Measurements from ENCODE around the gene PDGFB.
A peak's percentile ranks its signal among the peaks of the same experiment; 100 is the strongest.

PDGFB gene

DNA sequence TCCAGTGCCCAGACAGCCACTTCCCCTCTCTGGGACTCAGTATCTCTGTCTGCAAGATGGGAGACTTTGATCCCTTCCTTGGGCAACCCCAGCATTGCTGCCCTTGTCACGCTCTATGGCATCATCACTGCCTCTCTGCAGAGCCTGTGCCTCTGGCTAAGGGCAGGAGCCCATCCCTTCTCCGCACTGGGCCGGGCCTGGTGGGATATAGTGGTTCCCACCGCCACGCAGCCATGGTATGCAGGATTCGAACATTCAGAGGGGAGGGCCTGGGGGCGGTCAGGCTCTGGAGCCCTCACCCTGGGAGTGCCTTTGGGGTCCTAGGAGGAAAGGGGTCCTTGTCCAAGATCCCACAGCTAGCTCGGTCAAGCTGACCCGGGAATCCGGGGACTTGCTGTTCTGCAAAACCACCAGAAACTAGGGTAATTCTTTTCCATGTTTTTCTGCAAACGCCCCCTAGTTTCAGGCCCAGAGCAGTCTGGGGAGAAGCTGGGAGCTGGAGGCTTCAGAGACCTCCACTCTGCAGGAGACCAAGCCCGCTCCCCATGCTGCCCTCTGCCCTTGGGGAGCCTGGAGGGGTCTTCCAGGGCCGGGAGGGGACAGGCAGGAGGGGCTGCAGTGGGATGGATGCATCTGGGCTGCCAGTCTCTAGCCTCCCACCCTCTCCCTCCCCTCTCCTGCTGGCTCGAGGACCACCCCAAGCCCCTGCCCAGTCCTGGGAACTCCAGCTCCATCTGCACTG, 67.9 kb downstream of the PDGFB start:
- peak overlapping the region; percentile 58 for H3K27ac ChIP-seq (ENCODE audit: low read depth, low read length)
- H3K9ac ChIP-seq (ENCODE audit: low read depth in 1 of 2, low read length in 2 of 2), result peak overlapping the region in 1 of 2 donors; percentile 35
- H3K27me3 ChIP-seq (ENCODE audit: control insufficient read depth in 1 of 2, insufficient read depth in 2 of 2, low read length in 2 of 2), result peaks cover 0 to 14% of the 10 kb centered on the region in 2 donors
- H3K36me3 ChIP-seq (ENCODE audit: control insufficient read depth in 1 of 2, insufficient read depth in 2 of 2, low read length in 2 of 2), result no peaks in the 10 kb centered on the region
- no peaks in the 10 kb centered on the region for H3K9me3 ChIP-seq (ENCODE audit: control insufficient read depth in 1 of 2, low read length in 2 of 2)
- H3K4me1 ChIP-seq (ENCODE audit: control insufficient read depth in 1 of 2, insufficient read depth in 2 of 2, low read length in 2 of 2), result peaks cover 23 to 35% of the 10 kb centered on the region in 2 donors
- H3K4me3 ChIP-seq (ENCODE audit: low read depth in 1 of 2, low read length in 2 of 2), result no peak overlapping the region

GRCh38 chr22:39176143-39176713, 68.6 kb downstream of the PDGFB start:
- Histone ChIP-seq H3K9me3 (ENCODE audit: control insufficient read depth in 1 of 2, low read length in 2 of 2) (no peaks in the 10 kb centered on the region), H3K27ac (ENCODE audit: low read depth, low read length) (peak overlapping the region; percentile 77), H3K36me3 (ENCODE audit: control insufficient read depth in 1 of 2, insufficient read depth in 2 of 2, low read length in 2 of 2) (no peaks in the 10 kb centered on the region), H3K27me3 (ENCODE audit: control insufficient read depth in 1 of 2, insufficient read depth in 2 of 2, low read length in 2 of 2) (peaks cover 0 to 14% of the 10 kb centered on the region in 2 donors), H3K4me3 (ENCODE audit: low read depth in 1 of 2, low read length in 2 of 2) (no peak overlapping the region), H3K4me1 (ENCODE audit: control insufficient read depth in 1 of 2, insufficient read depth in 2 of 2, low read length in 2 of 2) (peaks cover 26 to 38% of the 10 kb centered on the region in 2 donors), H3K9ac (ENCODE audit: low read depth in 1 of 2, low read length in 2 of 2) (peak overlapping the region in 1 of 2 donors; percentile 35)

GRCh38 chr22:39175353-39176142, 69.2 kb downstream of the PDGFB start:
- Histone ChIP-seq H3K27ac (ENCODE audit: low read depth, low read length) (peak overlapping the region; percentile 77), H3K4me1 (ENCODE audit: control insufficient read depth in 1 of 2, insufficient read depth in 2 of 2, low read length in 2 of 2) (peaks cover 30 to 42% of the 10 kb centered on the region in 2 donors), H3K27me3 (ENCODE audit: control insufficient read depth in 1 of 2, insufficient read depth in 2 of 2, low read length in 2 of 2) (peaks cover 0 to 14% of the 10 kb centered on the region in 2 donors), H3K4me3 (ENCODE audit: low read depth in 1 of 2, low read length in 2 of 2) (no peak overlapping the region), H3K36me3 (ENCODE audit: control insufficient read depth in 1 of 2, insufficient read depth in 2 of 2, low read length in 2 of 2) (no peaks in the 10 kb centered on the region), H3K9ac (ENCODE audit: low read depth in 1 of 2, low read length in 2 of 2) (no peak overlapping the region), H3K9me3 (ENCODE audit: control insufficient read depth in 1 of 2, low read length in 2 of 2) (no peaks in the 10 kb centered on the region)

DNA sequence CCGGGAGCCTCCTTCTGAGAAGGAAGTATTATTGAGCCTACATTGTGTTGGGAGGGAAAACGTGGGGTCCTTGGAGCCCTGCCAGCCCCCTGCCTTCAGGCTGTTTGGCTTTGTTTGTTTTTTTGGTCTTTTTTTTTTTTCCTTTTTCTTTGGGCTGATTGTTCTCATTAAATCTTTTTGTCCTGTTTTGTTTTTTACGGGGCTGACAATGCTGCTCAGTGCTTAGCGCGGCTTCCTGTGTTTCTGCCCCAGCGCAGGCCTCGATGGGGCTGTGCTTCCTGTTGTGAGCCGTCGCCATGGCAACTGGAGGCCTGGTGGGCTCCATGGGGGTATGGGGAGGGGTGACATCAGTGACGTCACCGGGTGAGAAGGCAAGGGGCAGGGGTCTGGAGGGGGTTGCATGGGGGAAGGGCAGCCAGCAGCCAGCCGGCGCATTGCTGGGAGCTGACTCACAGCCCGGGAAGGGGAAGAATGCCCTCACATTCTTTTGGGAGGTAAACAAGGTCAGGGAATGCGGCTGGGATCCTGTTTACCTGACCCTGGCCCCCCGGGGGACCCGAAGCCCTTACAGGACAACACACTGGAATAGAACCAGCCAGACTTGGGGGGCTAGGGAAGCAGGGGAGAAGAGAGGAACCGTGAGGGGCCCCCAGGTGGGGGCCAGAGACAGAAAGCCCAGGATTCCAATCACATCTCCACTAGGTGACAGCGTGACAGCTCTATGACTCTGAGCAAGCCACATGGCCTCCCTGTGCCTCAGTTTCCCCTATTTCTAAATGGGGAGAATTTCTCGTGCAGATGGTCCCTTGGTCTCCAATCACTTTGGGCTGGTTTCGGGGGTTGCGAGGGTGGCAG, 70.1 kb downstream of the PDGFB start:
- H3K4me3 ChIP-seq (ENCODE audit: low read depth in 1 of 2, low read length in 2 of 2), result peak overlapping the region in 1 of 2 donors; percentile 21
- peak overlapping the region in 1 of 2 donors; percentile 26 for H3K9ac ChIP-seq (ENCODE audit: low read depth in 1 of 2, low read length in 2 of 2)
- peaks cover 30 to 42% of the 10 kb centered on the region in 2 donors for H3K4me1 ChIP-seq (ENCODE audit: control insufficient read depth in 1 of 2, insufficient read depth in 2 of 2, low read length in 2 of 2)
- H3K27me3 ChIP-seq (ENCODE audit: control insufficient read depth in 1 of 2, insufficient read depth in 2 of 2, low read length in 2 of 2), result peaks cover 2 to 14% of the 10 kb centered on the region in 2 donors
- H3K27ac ChIP-seq (ENCODE audit: low read depth, low read length), result peak overlapping the region; percentile 77
- no peaks in the 10 kb centered on the region for H3K36me3 ChIP-seq (ENCODE audit: control insufficient read depth in 1 of 2, insufficient read depth in 2 of 2, low read length in 2 of 2)
- H3K9me3 ChIP-seq (ENCODE audit: control insufficient read depth in 1 of 2, low read length in 2 of 2), result no peaks in the 10 kb centered on the region

DNA sequence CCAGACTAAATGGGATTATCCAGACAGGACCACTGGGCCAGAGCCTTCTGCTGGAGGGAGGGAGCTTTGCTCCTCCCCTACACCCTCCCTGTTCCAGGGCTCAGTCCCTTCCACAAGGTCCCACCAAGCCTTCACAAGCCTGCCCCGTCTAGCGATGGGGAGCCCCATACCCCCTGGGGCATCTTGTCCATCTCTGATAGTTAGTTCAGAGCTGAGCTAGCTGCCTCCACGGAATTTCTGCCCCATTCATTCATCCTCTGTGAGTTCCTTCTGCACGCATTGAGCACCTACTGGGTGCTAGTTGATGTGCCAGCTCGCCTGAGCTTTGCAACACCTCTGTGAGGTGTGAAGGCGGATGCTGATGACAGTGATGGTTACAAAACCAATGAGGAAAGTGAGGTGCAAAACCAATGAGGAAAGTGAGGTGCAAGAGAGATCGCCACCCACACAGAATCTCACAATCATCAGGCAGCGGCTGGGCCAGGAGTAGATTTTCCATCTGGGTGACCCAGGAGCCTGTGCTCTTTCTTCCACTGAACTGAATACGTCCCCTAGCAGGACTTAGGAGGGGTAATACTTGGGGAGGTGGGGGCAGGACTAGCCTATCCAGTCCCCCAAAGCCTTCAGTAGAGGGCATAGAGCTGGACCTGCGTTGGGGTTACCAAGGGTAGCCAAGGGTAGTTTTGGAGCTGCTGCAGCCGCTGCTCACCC, 70.8 kb downstream of the PDGFB start:
- H3K9me3 ChIP-seq (ENCODE audit: control insufficient read depth in 1 of 2, low read length in 2 of 2), result no peaks in the 10 kb centered on the region
- H3K36me3 ChIP-seq (ENCODE audit: control insufficient read depth in 1 of 2, insufficient read depth in 2 of 2, low read length in 2 of 2), result no peaks in the 10 kb centered on the region
- peak overlapping the region in 1 of 2 donors; percentile 21 for H3K4me3 ChIP-seq (ENCODE audit: low read depth in 1 of 2, low read length in 2 of 2)
- H3K27me3 ChIP-seq (ENCODE audit: control insufficient read depth in 1 of 2, insufficient read depth in 2 of 2, low read length in 2 of 2), result peaks cover 8 to 14% of the 10 kb centered on the region in 2 donors
- H3K27ac ChIP-seq (ENCODE audit: low read depth, low read length), result peak overlapping the region; percentile 64
- H3K9ac ChIP-seq (ENCODE audit: low read depth in 1 of 2, low read length in 2 of 2), result peak overlapping the region; percentile 25 to 26
- H3K4me1 ChIP-seq (ENCODE audit: control insufficient read depth in 1 of 2, insufficient read depth in 2 of 2, low read length in 2 of 2), result peaks cover 30 to 37% of the 10 kb centered on the region in 2 donors

Measured in duodenal mucosa (tissue), 2 donors.